Transverse colon (tissue), 3 donors: ENCODE measurements around the gene GRIN2A.

Experiments used
- CTCF ChIP-seq, 5 experiments: fragments of 200-600 bp in 3 of 5; fragments of 450-650 bp in 2 of 5; sonication (generic) in 3 of 5; IDR thresholded peaks; 1 replicate in 2 of 5; 2 replicates in 3 of 5; pipeline ENCODE4 v1.5.1; 2016 to 2017; ENCODE audit warnings: antibody characterized with exemption in 5 of 5, inconsistent platforms in 3 of 5, mild to moderate bottlenecking in 2 of 5, moderate library complexity in 1 of 5
- POLR2A ChIP-seq: fragments of 450-650 bp; IDR thresholded peaks from one replicate; pipeline ENCODE4 v1.6.1; 2016; ENCODE audit warnings: antibody characterized with exemption, mild to moderate bottlenecking, moderate library complexity

- no peak for TF ChIP-seq CTCF (IDR thresholded peaks at IDR 0.05)
- no peak for TF ChIP-seq POLR2A
Measured at GRCh38 chr16:9773289-9773688, 408.9 kb downstream of the GRIN2A start.
